Measurements from ENCODE around the gene PIGV. TPM values are rescaled to one million over a fixed set of nuclear protein-coding genes. Genes with fewer than 3 reads are reported as not detected.
"Not testable (repeated sequence)": the region's sequence is repeated elsewhere in the genome, so short reads cannot be mapped to it uniquely, and the experiment has no call there.

Gene PIGV
- total and polyA plus RNA-seq, 5 donors = 3.9 to 7.3 (median 5.4) TPM

- Histone ChIP-seq H3K27ac (ENCODE audit: low read length) (no peak overlapping the region), H3K4me3 (ENCODE audit: low read length) (no peak overlapping the region), H3K9me3 (ENCODE audit: control insufficient read depth, low read length) (no peaks in the 10 kb centered on the region), H3K27me3 (ENCODE audit: control insufficient read depth, insufficient read depth) (no peaks in the 10 kb centered on the region), H3K4me1 (ENCODE audit: control insufficient read depth, insufficient read depth, low read length) (peaks cover 5% of the 10 kb centered on the region)
- no peak for ATAC-seq
- intact Hi-C loops (cut with DNase I) = no loop called here
- WGBS = 89% methylated on average over 16 of the region's 16 CpGs
- DNase-seq = no peak
These were observed 44.7 kb downstream of the PIGV start for GRCh38 chr1:26832249-26832960.

GRCh38 chr1:26833432-26834405 is 46.0 kb downstream of the PIGV start:
- DNase-seq (peak in 1 of 3 donors; percentile 64), ATAC-seq (peak; percentile 7 to 48)
- intact Hi-C loops (cut with DNase I) = no loop called here
- peaks cover 5% of the 10 kb centered on the region for H3K4me1 ChIP-seq (ENCODE audit: control insufficient read depth, insufficient read depth, low read length)
- H3K27ac ChIP-seq (ENCODE audit: low read length) = no peak overlapping the region
- no peaks in the 10 kb centered on the region for H3K9me3 ChIP-seq (ENCODE audit: control insufficient read depth, low read length)
- 82% methylated on average over 23 of the region's 23 CpGs for WGBS
- no peaks in the 10 kb centered on the region for H3K27me3 ChIP-seq (ENCODE audit: control insufficient read depth, insufficient read depth)
- no peak overlapping the region for H3K4me3 ChIP-seq (ENCODE audit: low read length)

GRCh38 chr1:26837665-26838064 is 49.9 kb downstream of the PIGV start:
- 94% methylated on average over 5 of the region's 5 CpGs for WGBS
- ATAC-seq; H3K9me3 ChIP-seq (ENCODE audit: control insufficient read depth, low read length); H3K4me1 ChIP-seq (ENCODE audit: control insufficient read depth, insufficient read depth, low read length); H3K27ac ChIP-seq (ENCODE audit: low read length); DNase-seq; H3K27me3 ChIP-seq (ENCODE audit: control insufficient read depth, insufficient read depth); intact Hi-C loops (cut with DNase I); H3K4me3 ChIP-seq (ENCODE audit: low read length): not testable (repeated sequence)

GRCh38 chr1:26838474-26839338 is 51.0 kb downstream of the PIGV start:
- Histone ChIP-seq H3K4me3 (ENCODE audit: low read length) (no peak overlapping the region), H3K27me3 (ENCODE audit: control insufficient read depth, insufficient read depth) (no peaks in the 10 kb centered on the region), H3K27ac (ENCODE audit: low read length) (no peak overlapping the region), H3K9me3 (ENCODE audit: control insufficient read depth, low read length) (no peaks in the 10 kb centered on the region), H3K4me1 (ENCODE audit: control insufficient read depth, insufficient read depth, low read length) (no peaks in the 10 kb centered on the region)
- ATAC-seq = no peak
- intact Hi-C loops (cut with DNase I) = no loop called here
- no peak for DNase-seq
- 74% methylated on average over 8 of the region's 8 CpGs for WGBS

- ATAC-seq = no peak
- Histone ChIP-seq H3K27me3 (ENCODE audit: control insufficient read depth, insufficient read depth) (no peaks in the 10 kb centered on the region), H3K4me1 (ENCODE audit: control insufficient read depth, insufficient read depth, low read length) (no peaks in the 10 kb centered on the region), H3K4me3 (ENCODE audit: low read length) (no peak overlapping the region), H3K27ac (ENCODE audit: low read length) (no peak overlapping the region), H3K9me3 (ENCODE audit: control insufficient read depth, low read length) (no peaks in the 10 kb centered on the region)
- no peak for DNase-seq
- 99% methylated on average over 1 of the region's 1 CpG for WGBS
- intact Hi-C loops (cut with DNase I) = no loop called here
These were observed 51.6 kb downstream of the PIGV start for GRCh38 chr1:26839339-26839722.

- WGBS = 88% methylated on average over 6 of the region's 6 CpGs
- no peak for ATAC-seq
- Histone ChIP-seq H3K27ac (ENCODE audit: low read length) (no peak overlapping the region), H3K4me3 (ENCODE audit: low read length) (no peak overlapping the region), H3K4me1 (ENCODE audit: control insufficient read depth, insufficient read depth, low read length) (no peaks in the 10 kb centered on the region), H3K27me3 (ENCODE audit: control insufficient read depth, insufficient read depth) (no peaks in the 10 kb centered on the region), H3K9me3 (ENCODE audit: control insufficient read depth, low read length) (no peaks in the 10 kb centered on the region)
- DNase-seq = no peak
- intact Hi-C loops (cut with DNase I) = no loop called here
These were observed 52.0 kb downstream of the PIGV start for GRCh38 chr1:26839779-26840178.

- intact Hi-C loops (cut with DNase I) = no loop called here
- Histone ChIP-seq H3K27ac (ENCODE audit: low read length) (no peak overlapping the region), H3K4me3 (ENCODE audit: low read length) (no peak overlapping the region), H3K27me3 (ENCODE audit: control insufficient read depth, insufficient read depth) (no peaks in the 10 kb centered on the region), H3K9me3 (ENCODE audit: control insufficient read depth, low read length) (no peaks in the 10 kb centered on the region), H3K4me1 (ENCODE audit: control insufficient read depth, insufficient read depth, low read length) (no peaks in the 10 kb centered on the region)
- 88% methylated on average over 13 of the region's 13 CpGs for WGBS
- ATAC-seq (no peak), DNase-seq (no peak)
These were observed 56.9 kb downstream of the PIGV start for GRCh38 chr1:26844424-26845196.

- intact Hi-C loops (cut with DNase I); H3K9me3 ChIP-seq (ENCODE audit: control insufficient read depth, low read length); H3K27ac ChIP-seq (ENCODE audit: low read length); DNase-seq; ATAC-seq; H3K27me3 ChIP-seq (ENCODE audit: control insufficient read depth, insufficient read depth); H3K4me3 ChIP-seq (ENCODE audit: low read length); H3K4me1 ChIP-seq (ENCODE audit: control insufficient read depth, insufficient read depth, low read length): not testable (repeated sequence)
- 88% methylated on average over 6 of the region's 6 CpGs for WGBS
These were observed 60.1 kb downstream of the PIGV start for GRCh38 chr1:26847826-26848225.
